ENCODE measurements around the gene MMP21.

GRCh38 chr10:125769175-125769574 is 6.4 kb downstream of the MMP21 start:
- TF ChIP-seq, protein P1, sequence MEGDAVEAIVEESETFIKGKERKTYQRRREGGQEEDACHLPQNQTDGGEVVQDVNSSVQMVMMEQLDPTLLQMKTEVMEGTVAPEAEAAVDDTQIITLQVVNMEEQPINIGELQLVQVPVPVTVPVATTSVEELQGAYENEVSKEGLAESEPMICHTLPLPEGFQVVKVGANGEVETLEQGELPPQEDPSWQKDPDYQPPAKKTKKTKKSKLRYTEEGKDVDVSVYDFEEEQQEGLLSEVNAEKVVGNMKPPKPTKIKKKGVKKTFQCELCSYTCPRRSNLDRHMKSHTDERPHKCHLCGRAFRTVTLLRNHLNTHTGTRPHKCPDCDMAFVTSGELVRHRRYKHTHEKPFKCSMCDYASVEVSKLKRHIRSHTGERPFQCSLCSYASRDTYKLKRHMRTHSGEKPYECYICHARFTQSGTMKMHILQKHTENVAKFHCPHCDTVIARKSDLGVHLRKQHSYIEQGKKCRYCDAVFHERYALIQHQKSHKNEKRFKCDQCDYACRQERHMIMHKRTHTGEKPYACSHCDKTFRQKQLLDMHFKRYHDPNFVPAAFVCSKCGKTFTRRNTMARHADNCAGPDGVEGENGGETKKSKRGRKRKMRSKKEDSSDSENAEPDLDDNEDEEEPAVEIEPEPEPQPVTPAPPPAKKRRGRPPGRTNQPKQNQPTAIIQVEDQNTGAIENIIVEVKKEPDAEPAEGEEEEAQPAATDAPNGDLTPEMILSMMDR (IDR thresholded peaks at IDR 0.05), result no peak
- TF ChIP-seq POLR2A (IDR thresholded peaks at IDR 0.05), result no peak
